Activated CD8-positive, alpha-beta memory T cell treated with anti-CD3 and anti-CD28 coated beads, Interleukin-2, amount 10 ng/mL, durations not matched to agents 7 days and 5 days (primary cell): Measurements from ENCODE around the gene CPXM1. TPM values are rescaled to one million over a fixed set of nuclear protein-coding genes. Genes with fewer than 3 reads are reported as not detected.
A peak's percentile ranks its signal among the peaks of the same experiment; 100 is the strongest.

ENCODE experiments used
- ATAC-seq: fragments of 150-1000 bp; cut with Tn5 transposase; one replicate; pipeline ENCODE4 v1.10.0; 2021; ENCODE audit warnings: moderate library complexity
- CTCF ChIA-PET: fragments of 350-600 bp; sonication (Branson Sonifier 250); formaldehyde crosslinking; loops from one replicate; lab custom pipeline; 2021; ENCODE audit warnings: antibody characterized with exemption; lab: Charles Lee
- DNase-seq: peaks from one replicate; pipeline ENCODE4 v3.0.0-alpha.2; 2020
- H3K27ac Mint-ChIP-seq: one replicate; pipeline ENCODE4 v1.8.0; 2021; ENCODE audit warnings: mild to moderate bottlenecking, mixed read lengths
- H3K27me3 Mint-ChIP-seq: one replicate; pipeline ENCODE4 v1.8.0; 2021; ENCODE audit warnings: mixed read lengths
- H3K36me3 Mint-ChIP-seq: one replicate; pipeline ENCODE4 v1.8.0; 2021; ENCODE audit warnings: mild to moderate bottlenecking, mixed read lengths
- H3K4me1 Mint-ChIP-seq: one replicate; pipeline ENCODE4 v1.8.0; 2021; ENCODE audit warnings: mixed read lengths
- H3K4me3 Mint-ChIP-seq: one replicate; pipeline ENCODE4 v1.8.0; 2021; ENCODE audit warnings: mild to moderate bottlenecking, moderate library complexity, mixed read lengths
- H3K9me3 Mint-ChIP-seq: one replicate; pipeline ENCODE4 v1.8.0; 2022; ENCODE audit warnings: low read depth, mixed read lengths
- total RNA-seq, 2 experiments: library from RNA; stranded (reverse); gene quantifications; one replicate each; pipeline ENCODE4 v1.2.3, GENCODE V29; 2021

Gene CPXM1
- total RNA-seq, 2 experiments from 2014 or later, result 0.35 to 0.68 TPM

DNA sequence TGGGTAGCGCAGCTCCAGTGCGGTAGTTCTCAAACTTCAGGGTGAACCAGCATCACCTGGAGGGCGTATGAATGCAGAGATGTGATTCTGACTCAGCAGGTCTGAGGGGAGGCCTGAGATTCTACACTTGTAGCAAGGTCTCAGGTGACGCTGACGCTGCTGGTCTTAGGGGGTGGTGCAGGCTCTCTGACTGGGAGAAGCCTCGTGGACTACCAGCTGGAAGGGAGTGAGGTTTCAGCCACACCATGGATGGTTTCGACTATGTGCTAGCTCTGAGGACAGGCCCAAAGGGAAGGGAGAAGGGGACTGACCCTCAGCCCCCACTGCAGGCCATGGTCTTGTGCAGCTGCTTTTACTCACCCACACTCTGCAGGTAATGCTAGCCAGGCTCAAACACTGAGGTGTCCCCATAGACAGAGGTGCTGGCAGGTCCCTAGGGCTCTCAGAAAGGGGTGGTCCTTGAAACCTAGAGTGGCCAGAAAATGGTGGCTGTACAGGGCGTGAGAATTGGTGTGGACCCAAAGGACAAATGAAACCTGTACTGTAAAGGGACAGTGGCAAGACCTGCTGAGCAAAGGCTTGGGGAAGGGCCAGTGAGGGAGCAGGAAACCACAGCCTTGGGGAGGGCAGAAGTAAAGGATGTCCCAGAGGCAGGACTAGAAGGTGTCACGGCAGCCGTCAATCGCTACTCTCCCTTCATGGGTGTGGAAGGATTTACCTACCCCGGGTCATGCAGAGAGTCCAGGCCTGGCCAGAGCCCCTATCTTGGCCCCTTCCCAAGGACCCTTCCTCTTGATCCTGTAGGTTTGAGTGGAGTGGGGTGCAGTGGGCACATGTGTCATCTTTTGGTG lies 55.1 kb downstream of the CPXM1 start:
- ATAC-seq (no peak), DNase-seq (peak; percentile 36)
- no peaks in the 10 kb centered on the region for H3K9me3 Mint-ChIP-seq
- no peaks in the 10 kb centered on the region for H3K36me3 Mint-ChIP-seq
- no peak overlapping the region for H3K4me3 Mint-ChIP-seq
- H3K4me1 Mint-ChIP-seq, result peaks cover 32% of the 10 kb centered on the region
- CTCF ChIA-PET, result interaction anchor here (1.0 to 1.9 kb wide), 2 partner anchors 14 to 46 kb away, joined by 3 to 7 read pairs; no protein-coding TSS in a partner anchor
- no peak overlapping the region for H3K27ac Mint-ChIP-seq
- H3K27me3 Mint-ChIP-seq, result peaks cover 29% of the 10 kb centered on the region

Other genes starting within 250 kb of the CPXM1 start
- 100 to 1,000 TPM; 469 to 508 TPM for gene NOP56, start 148.0 kb downstream of the CPXM1 start, total RNA-seq
- 10 to 100 TPM; 91.4 to 96.0 TPM for gene IDH3B, start 136.4 kb downstream of the CPXM1 start, total RNA-seq
- 1 to 10 TPM; 1.3 to 3.1 TPM for gene EBF4, start 107.8 kb downstream of the CPXM1 start, total RNA-seq
- not detected for gene C20orf141, start 14.4 kb upstream of the CPXM1 start, total RNA-seq
- not detected for gene TMEM239, start 15.7 kb upstream of the CPXM1 start, total RNA-seq
- 10 to 100 TPM; 21.9 to 30.6 TPM for gene PCED1A, start 40.0 kb upstream of the CPXM1 start, total RNA-seq
- 10 to 100 TPM; 49.2 to 64.9 TPM for gene VPS16, start 40.1 kb upstream of the CPXM1 start, total RNA-seq
- 10 to 100 TPM; 51.5 to 60.7 TPM for gene PTPRA, start 72.9 kb upstream of the CPXM1 start, total RNA-seq
- gene GNRH2, start 243.0 kb upstream of the CPXM1 start, total RNA-seq, result under 1 TPM; 0.55 to 0.63 TPM
- 10 to 100 TPM; 43.0 to 46.7 TPM for gene MRPS26, start 245.4 kb upstream of the CPXM1 start, total RNA-seq